Endothelial cell of umbilical vein (primary cell): Measurements from ENCODE around the gene SUCLG2. TPM values are rescaled to one million over a fixed set of nuclear protein-coding genes. Genes with fewer than 3 reads are reported as not detected.

Experiments used
- BruUV-seq: library from RNA; stranded (reverse); fragments of 400-500 nt; replicated peaks from 2 replicates; lab custom pipeline; 2021; lab: Mats Ljungman, UMichigan
- CTCF ChIA-PET: fragments of 300-600, 350-600 bp; sonication (Branson Sonifier 250); formaldehyde crosslinking; loops from one replicate; lab custom pipeline; 2021; ENCODE audit warnings: antibody characterized with exemption, inconsistent platforms; lab: Charles Lee
- POLR2A ChIA-PET: fragments of 300-600, 350-600 bp; sonication (Branson Sonifier 250); formaldehyde crosslinking; loops from one replicate; lab custom pipeline; 2021; ENCODE audit warnings: antibody characterized with exemption, inconsistent platforms; lab: Charles Lee
- DNase-seq: peaks from one replicate; pipeline ENCODE4 v3.0.0-alpha.2; 2011; ENCODE audit warnings: low read depth, low spot score
- FAIRE-seq: peaks from 2 replicates; lab custom pipeline; 2011; peaks lifted over from hg19 to GRCh38; lab: Jason Lieb, UNC
- H2AFZ ChIP-seq: 2 replicates; pipeline ENCODE4 v1.6.0; 2012; ENCODE audit warnings: low read depth, low read length, control low read depth, inconsistent platforms
- H3K27ac ChIP-seq: 2 replicates; pipeline ENCODE4 v1.5.1; 2011; ENCODE audit warnings: low read depth, mild to moderate bottlenecking, control low read depth, low read length, moderate library complexity; ENCODE audit not compliant: insufficient read depth
- H3K27me3 ChIP-seq, 2 experiments: 2 replicates each; pipeline versions ENCODE4 v1.6.0 to v1.6.1; 2011; ENCODE audit warnings: low read length in 2 of 2, mixed read lengths in 1 of 2; ENCODE audit not compliant: control insufficient read depth in 2 of 2, insufficient read depth in 2 of 2
- H3K36me3 ChIP-seq, 2 experiments: 2 replicates in 1 of 2; 3 replicates in 1 of 2; pipeline ENCODE4 v1.5.1; 2011; ENCODE audit warnings: low read length in 2 of 2, mild to moderate bottlenecking in 1 of 2, moderate library complexity in 1 of 2; ENCODE audit not compliant: control insufficient read depth in 2 of 2, insufficient read depth in 2 of 2; ENCODE audit errors: extremely low read depth in 1 of 2
- H3K4me1 ChIP-seq: 3 replicates; pipeline ENCODE4 v1.5.1; 2011; ENCODE audit warnings: mild to moderate bottlenecking, low read length; ENCODE audit not compliant: control insufficient read depth, insufficient read depth; ENCODE audit errors: extremely low read depth
- H3K4me2 ChIP-seq: 2 replicates; pipeline ENCODE4 v1.6.1; 2011; ENCODE audit warnings: low read length, control low read depth, mixed read lengths; ENCODE audit not compliant: insufficient read depth
- H3K4me3 ChIP-seq, 3 experiments: fragments of 200-600 bp in 1 of 3; sonication (generic), shearing (Covaris generic) in 1 of 3; replicated peaks in 1 of 3; 2 replicates each; pipeline ENCODE4 v1.5.1; 2011 to 2016; ENCODE audit warnings: control low read depth in 3 of 3, low read length in 3 of 3, mild to moderate bottlenecking in 2 of 3, inconsistent platforms in 1 of 3, low read depth in 1 of 3, moderate library complexity in 1 of 3; ENCODE audit not compliant: insufficient read depth in 1 of 3
- H3K79me2 ChIP-seq: 2 replicates; pipeline ENCODE4 v1.6.0; 2012; ENCODE audit warnings: low read length, inconsistent platforms; ENCODE audit not compliant: control insufficient read depth, insufficient read depth
- H3K9ac ChIP-seq: replicated peaks from 2 replicates; pipeline ENCODE3; 2011; ENCODE audit warnings: low read length, control low read depth; ENCODE audit not compliant: insufficient read depth; ENCODE audit errors: extremely low read depth
- H3K9me1 ChIP-seq: replicated peaks from 3 replicates; pipeline ENCODE4 v1.6.0; 2011; ENCODE audit warnings: mild to moderate bottlenecking, low read length; ENCODE audit not compliant: control insufficient read depth, insufficient read depth; ENCODE audit errors: extremely low read depth
- H3K9me3 ChIP-seq: replicated peaks from 2 replicates; pipeline ENCODE4 v1.5.1; 2012; ENCODE audit warnings: low read length, inconsistent platforms; ENCODE audit not compliant: control insufficient read depth, insufficient read depth
- H4K20me1 ChIP-seq: replicated peaks from 2 replicates; pipeline ENCODE3; 2011; ENCODE audit warnings: mild to moderate bottlenecking, low read length; ENCODE audit not compliant: control insufficient read depth, insufficient read depth; ENCODE audit errors: extremely low read depth
- EZH2 ChIP-seq: IDR thresholded peaks from 2 replicates; pipeline ENCODE4 v1.6.1; 2012; ENCODE audit warnings: borderline replicate concordance, low read depth, mild to moderate bottlenecking, moderate library complexity, low read length, inconsistent platforms; ENCODE audit not compliant: severe bottlenecking
- FOS ChIP-seq: IDR thresholded peaks from 2 replicates; pipeline ENCODE4 v1.6.1; 2011; ENCODE audit warnings: mild to moderate bottlenecking, low read length, moderate library complexity, borderline replicate concordance; ENCODE audit not compliant: insufficient read depth
- GATA2 ChIP-seq: IDR thresholded peaks from 2 replicates; pipeline ENCODE4 v1.7.0; 2011; ENCODE audit warnings: low read depth, mild to moderate bottlenecking, moderate library complexity, mixed read lengths, low read length; ENCODE audit not compliant: insufficient read length, insufficient read depth
- JUN ChIP-seq: IDR thresholded peaks from 2 replicates; pipeline ENCODE4 v1.6.1; 2011; ENCODE audit warnings: borderline replicate concordance, low read depth; ENCODE audit not compliant: insufficient read length, insufficient read depth
- MYC ChIP-seq: IDR thresholded peaks from one replicate; pipeline ENCODE4 v1.6.1; 2011; ENCODE audit warnings: mild to moderate bottlenecking, low read depth, low read length
- POLR2A ChIP-seq: IDR thresholded peaks from 2 replicates; pipeline ENCODE4 v1.6.1; 2012; ENCODE audit warnings: low read depth, mild to moderate bottlenecking, control low read depth, low read length
- POLR2AphosphoS5 ChIP-seq: IDR thresholded peaks from 2 replicates; pipeline ENCODE4 v1.6.1; 2012; ENCODE audit warnings: low read depth, mild to moderate bottlenecking, control low read depth, low read length, moderate library complexity; ENCODE audit not compliant: insufficient read depth
- dilution Hi-C: fragments of 300-500 bp; cut with MboI; formaldehyde crosslinking; loops from one replicate; pipeline ENCODE4 v1.15.0; 2019; ENCODE audit warnings: low sequenced_read_pairs; ENCODE audit not compliant: extremely low pct_ligation_motif_present
- intact Hi-C: fragments of 100-400 bp; cut with micrococcal nuclease; formaldehyde crosslinking; loops from one replicate; pipeline ENCODE4 v1.10.0; 2022
- polyA plus RNA-seq, 4 experiments: library from polyadenylated mRNA; depleted of rRNA in 3 of 4; stranded (reverse) in 3 of 4; unstranded in 1 of 4; fragments of >200 nt; gene quantifications; 2 replicates each; pipeline versions ENCODE4 v1.2.1 to v1.2.3, GENCODE V29; 2011 to 2012; ENCODE audit warnings: missing spikeins in 1 of 4
- total RNA-seq: library from RNA; stranded (reverse); gene quantifications from 2 replicates; pipeline ENCODE4 v1.2.3, GENCODE V29; 2021
- TF ChIP-seq, protein P1 (sequence below), 2 donors: IDR thresholded peaks; 1 replicate in 1 of 2; 2 replicates in 1 of 2; pipeline ENCODE4 v1.5.1; 2011; ENCODE audit warnings: low read length in 2 of 2, mild to moderate bottlenecking in 2 of 2, moderate library complexity in 2 of 2, control low read depth in 1 of 2, inconsistent platforms in 1 of 2, low read depth in 1 of 2; ENCODE audit not compliant: insufficient read depth in 1 of 2; ENCODE audit errors: extremely low read depth in 1 of 2
- TF ChIP-seq, protein P2 (sequence below): IDR thresholded peaks from 2 replicates; pipeline ENCODE4 v1.6.1; 2011; ENCODE audit not compliant: insufficient read depth, insufficient read length

The SUCLG2 gene
- total and polyA plus RNA-seq, 2 donors (not counting 3 experiments of a cell fraction or from before 2014, with no cell fraction given): 8.1 to 38.3 TPM

- CTCF ChIA-PET: no interaction called here
- no TSS peak for BruUV-seq
- H4K20me1 ChIP-seq: no peaks in the 10 kb centered on the region
- H3K9me3 ChIP-seq: no peaks in the 10 kb centered on the region
- no peak overlapping the region for H3K4me2 ChIP-seq
- TF ChIP-seq JUN (no peak), GATA2 (no peak), POLR2A (no peak), FOS (no peak), POLR2AphosphoS5 (no peak), MYC (no peak), EZH2 (no peak)
- TF ChIP-seq, protein P1, sequence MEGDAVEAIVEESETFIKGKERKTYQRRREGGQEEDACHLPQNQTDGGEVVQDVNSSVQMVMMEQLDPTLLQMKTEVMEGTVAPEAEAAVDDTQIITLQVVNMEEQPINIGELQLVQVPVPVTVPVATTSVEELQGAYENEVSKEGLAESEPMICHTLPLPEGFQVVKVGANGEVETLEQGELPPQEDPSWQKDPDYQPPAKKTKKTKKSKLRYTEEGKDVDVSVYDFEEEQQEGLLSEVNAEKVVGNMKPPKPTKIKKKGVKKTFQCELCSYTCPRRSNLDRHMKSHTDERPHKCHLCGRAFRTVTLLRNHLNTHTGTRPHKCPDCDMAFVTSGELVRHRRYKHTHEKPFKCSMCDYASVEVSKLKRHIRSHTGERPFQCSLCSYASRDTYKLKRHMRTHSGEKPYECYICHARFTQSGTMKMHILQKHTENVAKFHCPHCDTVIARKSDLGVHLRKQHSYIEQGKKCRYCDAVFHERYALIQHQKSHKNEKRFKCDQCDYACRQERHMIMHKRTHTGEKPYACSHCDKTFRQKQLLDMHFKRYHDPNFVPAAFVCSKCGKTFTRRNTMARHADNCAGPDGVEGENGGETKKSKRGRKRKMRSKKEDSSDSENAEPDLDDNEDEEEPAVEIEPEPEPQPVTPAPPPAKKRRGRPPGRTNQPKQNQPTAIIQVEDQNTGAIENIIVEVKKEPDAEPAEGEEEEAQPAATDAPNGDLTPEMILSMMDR (IDR thresholded peaks at IDR 0.05; ENCODE audit: extremely low read depth in 1 of 2, insufficient read depth in 1 of 2, low read depth in 1 of 2, low read length in 2 of 2): no peak
- TF ChIP-seq, protein P2, sequence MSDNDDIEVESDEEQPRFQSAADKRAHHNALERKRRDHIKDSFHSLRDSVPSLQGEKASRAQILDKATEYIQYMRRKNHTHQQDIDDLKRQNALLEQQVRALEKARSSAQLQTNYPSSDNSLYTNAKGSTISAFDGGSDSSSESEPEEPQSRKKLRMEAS: no peak
- no peaks in the 10 kb centered on the region for H3K27me3 ChIP-seq
- intact Hi-C loops (no loop called here), dilution Hi-C loops (no loop called here)
- peaks cover 0 to 2% of the 10 kb centered on the region in 2 experiments for H3K36me3 ChIP-seq
- H3K4me3 ChIP-seq: no peak overlapping the region
- POLR2A ChIA-PET: no interaction called here
- DNase-seq: no peak
- H3K27ac ChIP-seq: no peak overlapping the region
- H3K9ac ChIP-seq: no peak overlapping the region
- no peak for FAIRE-seq
- H3K79me2 ChIP-seq: no peaks in the 10 kb centered on the region
- no peak overlapping the region for H2AFZ ChIP-seq
- H3K9me1 ChIP-seq: no peaks in the 10 kb centered on the region
- peaks cover 26% of the 10 kb centered on the region for H3K4me1 ChIP-seq
Observed at GRCh38 chr3:67463656-67464055, 190.8 kb downstream of the SUCLG2 start.
